Mesangial cell (primary cell): ENCODE measurements around the gene RSF1. TPM values are rescaled to one million over a fixed set of nuclear protein-coding genes. Genes with fewer than 3 reads are reported as not detected.

Experiments
- total RNA-seq: library from RNA; depleted of rRNA; stranded (reverse); fragments of >200 nt; gene quantifications from 2 replicates; pipeline ENCODE4 v1.2.3, GENCODE V29; 2015

The RSF1 gene, protein sequence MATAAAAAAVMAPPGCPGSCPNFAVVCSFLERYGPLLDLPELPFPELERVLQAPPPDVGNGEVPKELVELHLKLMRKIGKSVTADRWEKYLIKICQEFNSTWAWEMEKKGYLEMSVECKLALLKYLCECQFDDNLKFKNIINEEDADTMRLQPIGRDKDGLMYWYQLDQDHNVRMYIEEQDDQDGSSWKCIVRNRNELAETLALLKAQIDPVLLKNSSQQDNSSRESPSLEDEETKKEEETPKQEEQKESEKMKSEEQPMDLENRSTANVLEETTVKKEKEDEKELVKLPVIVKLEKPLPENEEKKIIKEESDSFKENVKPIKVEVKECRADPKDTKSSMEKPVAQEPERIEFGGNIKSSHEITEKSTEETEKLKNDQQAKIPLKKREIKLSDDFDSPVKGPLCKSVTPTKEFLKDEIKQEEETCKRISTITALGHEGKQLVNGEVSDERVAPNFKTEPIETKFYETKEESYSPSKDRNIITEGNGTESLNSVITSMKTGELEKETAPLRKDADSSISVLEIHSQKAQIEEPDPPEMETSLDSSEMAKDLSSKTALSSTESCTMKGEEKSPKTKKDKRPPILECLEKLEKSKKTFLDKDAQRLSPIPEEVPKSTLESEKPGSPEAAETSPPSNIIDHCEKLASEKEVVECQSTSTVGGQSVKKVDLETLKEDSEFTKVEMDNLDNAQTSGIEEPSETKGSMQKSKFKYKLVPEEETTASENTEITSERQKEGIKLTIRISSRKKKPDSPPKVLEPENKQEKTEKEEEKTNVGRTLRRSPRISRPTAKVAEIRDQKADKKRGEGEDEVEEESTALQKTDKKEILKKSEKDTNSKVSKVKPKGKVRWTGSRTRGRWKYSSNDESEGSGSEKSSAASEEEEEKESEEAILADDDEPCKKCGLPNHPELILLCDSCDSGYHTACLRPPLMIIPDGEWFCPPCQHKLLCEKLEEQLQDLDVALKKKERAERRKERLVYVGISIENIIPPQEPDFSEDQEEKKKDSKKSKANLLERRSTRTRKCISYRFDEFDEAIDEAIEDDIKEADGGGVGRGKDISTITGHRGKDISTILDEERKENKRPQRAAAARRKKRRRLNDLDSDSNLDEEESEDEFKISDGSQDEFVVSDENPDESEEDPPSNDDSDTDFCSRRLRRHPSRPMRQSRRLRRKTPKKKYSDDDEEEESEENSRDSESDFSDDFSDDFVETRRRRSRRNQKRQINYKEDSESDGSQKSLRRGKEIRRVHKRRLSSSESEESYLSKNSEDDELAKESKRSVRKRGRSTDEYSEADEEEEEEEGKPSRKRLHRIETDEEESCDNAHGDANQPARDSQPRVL (N-terminal part only)
- 8.5 and 9.5 TPM in 2 replicates for total RNA-seq

DNA sequence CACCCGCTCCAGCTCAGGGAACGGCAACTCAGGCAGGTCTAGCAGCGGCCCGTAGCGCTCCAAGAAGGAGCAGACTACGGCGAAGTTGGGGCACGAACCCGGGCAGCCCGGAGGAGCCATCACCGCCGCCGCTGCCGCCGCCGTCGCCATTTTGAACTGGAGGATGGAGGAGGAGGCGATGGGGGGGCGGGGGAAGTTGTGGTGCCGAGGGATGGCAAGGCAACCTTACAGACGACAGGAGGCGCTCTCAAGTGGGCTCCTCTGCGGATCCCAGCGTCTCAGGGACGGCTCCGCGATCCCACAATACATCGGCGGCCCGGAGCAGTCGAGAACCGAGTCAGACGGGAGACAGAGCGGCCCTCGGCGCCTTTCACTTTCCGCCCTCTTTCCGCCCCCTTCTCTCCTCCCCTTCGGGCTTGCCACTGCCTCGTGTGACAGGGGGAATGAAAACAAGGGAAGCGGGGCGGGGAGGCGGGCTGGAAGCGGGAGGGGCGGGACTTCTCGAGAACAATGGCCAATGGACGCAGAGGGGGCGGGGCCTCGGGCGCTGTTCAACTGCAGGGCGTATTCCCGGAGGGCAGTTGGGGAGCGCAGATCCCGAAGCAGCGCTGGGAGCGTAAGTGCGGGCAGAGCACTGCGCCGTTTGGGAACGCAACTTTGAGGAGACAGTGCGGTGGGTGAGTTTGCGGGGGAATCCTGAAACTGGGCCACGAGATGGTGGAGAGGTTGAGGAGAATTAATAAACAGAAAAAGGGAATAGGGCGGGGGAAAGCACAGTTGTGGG lies at the start of gene RSF1, which contains the start of gene AAMDC:
Gene RSF1, minus strand, starts transcription at position 158 of the 784 bp plus-strand sequence. Its CDS starts 8 bp downstream, at position 150.
Gene AAMDC, plus strand, starts transcription at position 580 of the 784 bp plus-strand sequence. CDS start 21,353 bp downstream, outside the sequence.

GRCh38 chr11:77637345-77638165 lies 183.0 kb downstream of the RSF1 start, which contains the start of gene CLNS1A:
Gene CLNS1A (minus strand): TSS chr11:77637794. CDS start chr11:77637714, 80 bp downstream.

Other genes with a start within 250 kb of the RSF1 start
- 0.33 and 2.4 TPM in 2 replicates for gene AQP11, start 230.8 kb downstream of the RSF1 start, total RNA-seq
- 74.3 and 74.8 TPM in 2 replicates for gene CLNS1A, start 182.9 kb downstream of the RSF1 start, total RNA-seq
- gene AAMDC, start 422 bp upstream of the RSF1 start, total RNA-seq, result 14.7 and 16.1 TPM in 2 replicates
- 17.1 and 20.8 TPM in 2 replicates for gene INTS4, start 173.9 kb upstream of the RSF1 start, total RNA-seq
- 8.5 and 8.6 TPM in 2 replicates for gene KCTD14, start 202.6 kb upstream of the RSF1 start, total RNA-seq
- gene THRSP, start 243.1 kb upstream of the RSF1 start, total RNA-seq, result not detected in 2 replicates